Measurements from ENCODE around the gene HTR4.

The HTR4 gene

DNA sequence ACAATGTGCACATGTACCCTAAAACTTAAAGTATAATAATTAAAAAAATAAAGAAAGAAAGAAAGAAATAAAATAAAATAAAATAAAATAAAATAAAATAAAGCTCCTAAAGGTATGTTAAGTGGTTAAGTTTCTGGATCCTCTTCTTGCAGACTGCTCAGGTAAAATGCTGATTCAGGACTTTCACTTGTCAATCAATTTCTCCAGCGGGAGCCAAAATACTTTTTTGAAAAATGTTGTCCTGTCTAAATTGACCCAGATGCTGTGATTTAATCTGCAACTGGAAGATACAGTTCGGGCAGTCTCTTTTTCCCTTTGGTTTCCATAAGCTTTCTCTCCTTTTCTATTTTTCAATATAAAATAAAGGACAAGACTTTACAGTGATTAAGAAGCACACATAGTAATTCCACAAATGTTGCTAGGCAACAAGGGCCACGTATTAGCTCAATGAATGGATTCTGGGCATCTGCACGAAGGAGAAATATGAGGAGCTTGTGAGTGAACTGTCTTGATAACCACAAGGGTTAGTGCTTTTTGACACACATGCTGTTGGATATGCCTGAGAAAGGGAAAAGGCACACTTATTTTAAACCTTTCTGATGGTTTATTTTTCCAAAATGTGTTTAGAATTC, 38.6 kb downstream of the HTR4 start:
- no peak for DNase-seq (ENCODE audit: low read depth in 2 of 2, low spot score in 1 of 2)

DNA sequence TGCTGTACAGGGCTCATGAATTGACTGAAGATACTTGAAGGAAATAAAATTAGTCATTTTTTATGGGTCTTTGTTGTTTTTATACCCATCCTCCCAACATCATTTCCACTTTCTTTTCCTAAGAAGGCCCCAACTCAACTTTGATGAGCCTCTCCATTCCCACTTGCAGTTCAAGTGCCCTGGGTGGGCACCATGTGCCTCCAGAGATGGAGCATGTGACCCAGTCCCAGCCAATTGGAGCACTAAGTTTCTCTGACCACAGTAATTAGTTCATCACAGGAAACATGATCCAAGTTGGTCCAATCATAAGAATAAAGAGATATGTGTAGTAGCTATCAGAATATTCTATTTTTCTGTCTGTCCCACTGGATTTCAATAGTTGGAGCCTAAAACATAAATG, 46.9 kb downstream of the HTR4 start:
- DNase-seq (ENCODE audit: low read depth in 2 of 2, low spot score in 1 of 2) = no peak

DNA sequence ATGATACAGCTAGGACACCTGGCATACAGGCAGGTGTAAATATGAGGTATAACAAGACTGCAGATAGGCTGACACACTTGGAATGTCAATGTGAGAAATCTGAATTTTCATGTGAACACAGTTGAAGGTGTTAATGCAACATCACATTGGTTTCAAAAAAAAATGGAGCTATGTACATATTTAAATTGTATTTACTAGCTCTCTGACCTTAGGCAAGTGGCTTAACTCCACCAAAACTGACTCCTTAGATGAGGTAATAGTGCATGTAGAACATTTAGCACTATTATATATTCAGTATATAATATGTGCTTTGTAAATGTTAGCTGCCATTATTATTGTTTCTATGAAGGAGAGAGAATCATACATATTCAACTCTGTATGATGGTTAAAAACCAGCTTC, 48.0 kb downstream of the HTR4 start:
- DNase-seq (ENCODE audit: low read depth in 2 of 2, low spot score in 1 of 2) = no peak

DNA sequence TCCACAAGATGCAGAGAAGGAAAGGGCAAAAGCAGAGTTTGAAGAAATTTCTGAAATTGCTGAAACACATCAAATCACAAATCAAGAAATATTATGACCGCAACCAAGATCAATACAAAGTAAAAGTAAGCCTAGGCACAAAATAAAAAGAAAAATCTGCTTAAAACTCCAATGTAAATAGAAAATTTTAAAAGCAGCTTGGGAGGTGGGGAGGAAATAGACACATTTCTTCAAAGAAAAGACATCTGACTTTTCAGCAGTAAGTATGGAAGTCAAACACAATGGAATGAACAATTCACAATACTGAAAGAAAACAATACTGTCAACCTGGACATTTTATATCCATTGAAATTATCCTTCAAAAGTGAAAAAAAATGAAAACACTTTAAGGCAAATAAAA, 55.1 kb downstream of the HTR4 start:
- DNase-seq (ENCODE audit: low read depth in 2 of 2, low spot score in 1 of 2) = no peak

DNA sequence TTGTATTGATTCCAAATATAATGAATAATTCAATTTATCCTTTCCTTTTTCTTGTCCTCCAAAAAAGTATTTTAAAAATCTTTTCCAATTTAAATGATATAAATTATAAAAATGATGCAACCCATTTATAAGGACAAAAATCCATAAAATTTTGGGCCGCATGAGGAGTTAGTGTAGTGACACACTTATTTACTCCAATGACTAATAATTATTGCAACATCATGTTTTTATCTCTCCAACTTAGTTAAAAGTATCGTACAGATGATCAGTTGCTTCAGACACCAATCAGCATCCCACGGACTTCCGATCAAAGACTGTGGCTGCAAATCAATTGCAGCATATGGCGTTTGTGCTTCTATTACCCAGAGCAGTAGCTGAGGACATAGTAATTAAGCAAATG, 58.6 kb downstream of the HTR4 start:
- DNase-seq (ENCODE audit: low read depth in 2 of 2, low spot score in 1 of 2) = no peak

DNA sequence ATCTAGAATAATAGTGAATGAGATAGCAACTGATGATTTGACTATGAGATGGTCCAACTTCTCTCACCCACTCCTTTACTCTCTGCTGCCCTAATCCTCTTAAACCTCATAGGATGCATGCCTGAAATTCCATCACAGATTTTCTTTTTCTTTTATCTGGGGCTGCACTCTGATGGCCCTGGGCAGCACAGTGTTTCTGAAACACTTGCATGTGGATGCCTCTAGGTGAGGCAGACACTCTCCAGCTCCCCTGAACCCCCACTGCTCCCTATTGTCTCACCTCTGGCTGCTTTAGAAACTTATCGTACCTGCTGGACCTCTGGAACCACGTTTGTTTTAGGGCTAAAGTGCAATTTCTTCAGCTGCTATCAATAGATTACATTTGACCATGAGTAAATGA, 67.5 kb downstream of the HTR4 start:
- DNase-seq (ENCODE audit: low read depth in 2 of 2, low spot score in 1 of 2) = no peak

DNA sequence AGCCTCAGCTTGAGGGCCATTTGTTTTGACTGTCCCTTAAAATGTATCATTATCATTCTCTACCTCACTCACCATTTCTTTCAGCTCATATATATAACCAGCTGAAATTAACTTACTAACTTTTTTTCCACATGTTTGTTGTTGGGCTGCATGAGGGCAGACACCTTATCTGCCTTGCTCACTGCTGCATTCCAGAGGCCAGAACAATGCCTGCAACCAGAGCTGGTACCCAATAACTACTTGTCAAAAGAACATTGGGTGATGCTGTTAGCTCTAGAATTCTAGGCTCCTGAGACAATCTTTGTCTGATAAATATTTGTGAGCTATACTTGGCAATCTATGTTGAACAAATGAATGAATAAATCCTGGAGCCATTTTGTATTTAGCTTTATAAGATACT, 68.3 kb downstream of the HTR4 start:
- no peak for DNase-seq (ENCODE audit: low read depth in 2 of 2, low spot score in 1 of 2)

DNA sequence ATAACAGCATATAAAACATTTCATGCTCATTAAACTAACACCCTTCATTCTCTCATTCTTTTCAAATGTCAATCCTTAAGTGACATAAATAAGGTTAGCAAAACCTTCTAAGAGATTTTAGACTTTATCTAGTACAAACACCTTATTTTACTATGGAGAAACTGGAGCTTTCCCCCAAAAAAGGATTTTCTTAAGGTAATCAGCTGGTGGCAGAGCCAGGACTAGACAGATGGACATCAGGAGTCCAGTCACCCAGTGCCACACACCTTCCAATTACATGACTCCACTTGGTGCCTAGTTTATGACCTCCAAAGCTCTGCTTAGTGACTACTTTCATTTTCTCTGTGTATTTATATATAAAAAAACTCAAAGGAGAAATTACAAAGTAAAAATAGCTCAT, 70.2 kb downstream of the HTR4 start:
- DNase-seq (ENCODE audit: low read depth in 2 of 2, low spot score in 1 of 2) = no peak

DNA sequence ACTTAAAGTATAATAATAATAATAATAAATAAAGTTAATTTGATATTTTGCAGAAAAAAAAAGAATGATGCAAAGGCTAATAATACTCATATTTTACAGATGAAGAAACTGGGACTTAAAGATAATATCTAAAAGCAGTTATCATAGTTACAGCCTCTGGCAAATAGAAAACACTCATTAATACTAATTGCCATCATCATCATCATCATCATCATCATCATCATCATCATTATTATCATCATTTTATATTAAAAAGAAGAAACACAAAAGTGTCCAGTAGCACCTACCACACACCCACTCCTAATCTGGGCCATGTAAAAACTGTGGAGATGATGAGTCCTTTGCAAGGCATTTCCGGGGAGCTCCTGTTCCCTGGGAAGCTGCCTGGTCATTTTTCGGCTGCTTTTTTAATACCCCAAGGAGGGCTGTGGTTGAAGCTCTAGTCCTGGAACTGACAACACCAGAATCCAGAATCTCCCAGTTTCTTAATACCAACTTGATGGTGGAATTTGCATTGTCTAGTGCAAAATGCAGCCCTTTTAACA, 70.8 kb downstream of the HTR4 start:
- DNase-seq (ENCODE audit: low read depth in 2 of 2, low spot score in 1 of 2) = no peak

DNA sequence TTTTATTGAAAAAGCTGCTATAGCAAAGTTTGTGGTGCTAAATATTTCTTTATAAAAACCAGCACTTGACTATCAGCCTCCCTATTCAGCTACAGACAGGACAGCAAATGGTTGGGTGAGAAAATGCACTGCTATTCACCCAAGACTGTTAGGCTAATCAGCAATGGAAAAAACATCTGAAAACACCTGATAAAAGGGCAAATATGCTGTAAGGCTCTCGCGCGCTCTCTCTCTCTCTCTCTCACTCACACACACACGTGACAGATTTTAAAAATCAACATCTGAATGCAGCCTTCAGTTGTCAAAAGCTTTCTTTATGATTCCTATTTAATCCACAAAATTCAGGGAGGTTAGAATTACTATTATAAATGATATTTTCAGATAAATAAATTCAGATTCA, 80.2 kb downstream of the HTR4 start:
- no peak for DNase-seq (ENCODE audit: low read depth in 2 of 2, low spot score in 1 of 2)

DNA sequence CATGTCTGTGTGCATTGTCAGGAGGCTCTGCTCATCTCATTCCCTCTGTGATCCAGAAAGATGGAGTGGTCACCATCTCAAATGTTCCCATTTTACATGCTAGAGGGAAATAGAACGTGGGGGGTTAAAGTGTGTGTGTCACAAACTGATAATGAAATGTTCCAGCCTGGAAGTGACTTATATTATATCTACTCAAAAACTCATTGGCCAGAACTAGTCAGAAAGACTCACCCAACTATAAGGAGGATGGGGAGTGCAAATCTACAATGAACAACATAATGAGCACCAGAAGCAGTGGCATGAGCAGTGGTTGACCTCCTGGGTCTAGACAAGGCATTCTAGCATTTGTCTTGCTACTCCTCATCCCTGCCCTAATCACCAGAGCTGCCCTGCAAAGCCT, 81.0 kb downstream of the HTR4 start:
- no peak for DNase-seq (ENCODE audit: low read depth in 2 of 2, low spot score in 1 of 2)

DNA sequence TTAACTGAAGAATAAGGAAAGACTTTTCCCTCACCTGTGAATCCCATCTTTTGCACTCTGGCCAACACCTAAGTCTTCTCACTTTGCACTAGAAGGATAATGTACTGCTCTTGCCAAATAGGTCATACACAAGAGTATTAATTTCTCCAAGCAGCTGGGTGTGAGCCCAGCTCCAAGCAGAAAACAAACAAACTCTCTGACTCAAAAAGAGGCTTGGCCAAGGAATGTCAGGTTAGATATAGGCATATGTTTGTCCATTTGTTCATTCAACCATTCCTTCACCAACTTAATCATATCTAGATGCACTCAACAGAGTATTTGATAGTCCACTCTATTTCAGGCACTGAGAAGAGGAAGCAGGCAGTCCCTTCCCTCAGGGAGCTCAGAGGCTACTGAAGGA, 84.4 kb downstream of the HTR4 start:
- DNase-seq (ENCODE audit: low read depth in 2 of 2, low spot score in 1 of 2) = no peak

DNA sequence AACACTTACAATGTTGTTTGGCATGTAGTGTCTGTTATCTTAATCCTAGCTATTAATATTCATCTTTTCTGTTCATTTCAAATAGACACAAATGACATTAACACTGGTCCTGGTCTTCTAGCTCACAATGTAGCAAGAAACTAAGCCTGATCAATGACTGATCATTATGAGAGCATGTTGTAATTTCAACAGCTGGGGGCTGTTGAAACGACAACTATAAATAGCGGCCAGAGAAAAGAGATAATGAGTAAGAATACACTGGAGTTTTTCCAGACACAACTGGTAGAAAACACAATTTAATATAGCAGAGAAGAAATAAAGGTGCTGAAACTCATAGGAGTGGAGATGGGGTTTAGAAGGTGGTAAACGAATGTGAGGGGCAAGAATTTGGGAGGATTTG, 89.2 kb downstream of the HTR4 start:
- DNase-seq (ENCODE audit: low read depth in 2 of 2, low spot score in 1 of 2) = no peak

DNA sequence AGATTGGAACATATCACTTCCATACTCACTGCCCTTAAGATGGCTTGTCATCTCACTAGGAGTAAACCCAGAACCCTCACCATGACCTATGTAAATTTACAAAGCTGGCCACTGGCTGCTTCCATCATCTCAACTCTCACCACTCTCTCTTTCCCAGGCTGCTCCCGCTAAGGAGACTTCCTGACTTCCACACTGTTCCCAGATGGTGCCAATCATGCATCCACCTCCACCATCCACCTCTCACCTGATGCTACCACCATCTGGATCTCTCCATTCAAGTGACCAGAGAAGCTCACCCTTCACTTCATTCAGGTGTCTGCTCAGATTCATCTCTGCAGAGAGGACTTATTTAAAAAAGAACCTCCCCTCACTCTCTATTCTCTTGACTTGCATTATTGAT, 91.3 kb downstream of the HTR4 start:
- DNase-seq (ENCODE audit: low read depth in 2 of 2, low spot score in 1 of 2) = no peak

DNA sequence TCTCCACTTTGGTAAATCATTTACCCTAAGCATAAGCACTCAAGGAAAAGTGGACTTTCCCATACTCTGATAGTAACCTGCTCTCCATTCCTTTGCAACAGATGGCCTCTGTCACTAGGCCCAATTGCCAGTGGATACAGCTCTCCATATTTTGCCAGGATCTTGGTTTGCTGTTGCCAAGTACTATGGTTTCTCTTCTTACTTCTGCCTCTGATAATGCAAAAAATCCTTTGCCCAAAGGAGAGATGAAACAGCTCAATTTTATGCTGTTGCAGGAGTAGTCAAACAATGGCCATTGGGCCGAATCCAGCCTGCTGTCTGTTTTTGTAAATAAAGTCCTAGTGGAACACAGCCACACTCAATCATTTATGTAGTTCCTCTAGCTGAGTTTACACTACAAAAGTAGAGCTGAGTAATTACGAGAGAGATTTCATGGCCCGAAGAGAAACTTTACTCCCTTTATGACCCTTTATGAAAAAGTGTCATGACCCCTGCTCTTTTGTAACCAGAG, 92.5 kb downstream of the HTR4 start:
- DNase-seq (ENCODE audit: low read depth in 2 of 2, low spot score in 1 of 2) = no peak

DNA sequence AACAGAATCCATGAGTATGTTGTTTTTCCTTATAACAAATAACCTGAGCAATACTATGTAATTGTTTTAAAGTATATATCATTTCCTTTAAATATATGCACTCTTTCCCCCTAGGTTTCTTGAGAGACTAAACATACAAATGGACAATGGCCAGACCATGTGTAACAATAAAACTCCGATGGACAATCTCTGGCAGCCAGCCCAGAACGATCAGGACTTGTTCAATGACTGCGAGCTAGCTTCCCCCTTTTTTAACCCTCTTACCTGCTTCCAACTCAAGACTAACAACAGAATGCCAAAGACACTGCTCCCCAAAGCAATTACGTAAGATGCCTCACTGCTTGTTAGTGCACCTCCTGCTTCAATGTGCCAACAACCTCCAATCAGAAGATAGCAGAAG, 94.9 kb downstream of the HTR4 start:
- no peak for DNase-seq (ENCODE audit: low read depth in 2 of 2, low spot score in 1 of 2)

DNA sequence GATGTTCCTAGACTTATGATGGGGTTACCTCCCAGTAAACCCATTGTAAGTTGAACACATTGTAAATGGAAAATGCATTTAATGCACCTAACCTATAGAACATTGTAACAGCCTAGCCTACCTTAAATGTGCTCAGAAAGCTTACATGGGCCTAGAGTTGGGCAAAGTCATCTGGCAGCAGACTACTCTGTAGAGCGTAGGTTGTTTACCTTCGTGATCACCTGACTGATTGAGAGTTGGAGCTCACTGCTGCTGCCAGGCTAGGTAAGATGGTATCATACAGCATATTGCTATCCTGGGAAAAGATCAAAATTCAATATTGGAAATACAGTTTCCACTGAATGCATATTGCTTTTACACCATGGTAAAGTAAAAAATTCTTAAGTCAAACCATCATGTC, 95.4 kb downstream of the HTR4 start:
- no peak for DNase-seq (ENCODE audit: low read depth in 2 of 2, low spot score in 1 of 2)

DNA sequence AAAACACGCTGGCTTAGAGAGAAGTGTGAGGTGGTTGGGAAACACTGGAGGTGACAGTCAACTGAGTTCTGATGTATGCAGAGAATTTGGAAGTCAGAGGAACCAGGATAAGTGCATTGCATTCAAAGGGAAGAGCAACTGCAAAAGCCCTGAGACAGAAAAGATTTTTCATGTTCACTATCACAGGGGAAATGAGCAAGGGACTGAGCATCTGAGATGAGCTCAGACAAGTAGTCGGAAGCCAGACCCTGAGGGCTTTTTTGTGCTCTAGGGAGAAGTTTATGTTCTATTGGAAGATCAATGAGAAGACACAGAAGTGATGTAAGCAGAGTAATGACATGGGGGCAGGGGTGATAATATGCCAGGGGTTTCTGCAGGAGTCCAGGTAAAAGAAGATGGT, 97.5 kb downstream of the HTR4 start:
- DNase-seq (ENCODE audit: low read depth in 2 of 2, low spot score in 1 of 2) = no peak

DNA sequence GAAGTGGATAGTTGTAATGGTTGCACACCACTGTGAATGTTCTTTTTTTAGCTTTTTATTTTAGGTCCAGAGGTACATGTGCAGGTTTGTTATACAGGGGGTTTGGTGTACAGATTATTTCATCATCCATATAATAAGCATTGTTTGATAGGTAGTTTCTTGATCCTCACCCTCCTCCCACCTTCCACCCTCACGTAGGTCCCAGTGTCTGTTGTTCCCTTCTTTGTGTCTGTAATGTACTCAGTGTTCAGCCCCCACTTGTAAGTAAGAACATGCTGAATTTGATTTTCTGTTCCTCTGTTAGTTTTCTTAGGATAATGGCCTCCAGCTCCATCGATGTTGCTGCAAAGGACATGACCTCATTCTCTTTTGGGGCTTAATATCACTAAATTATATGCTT, 99.7 kb downstream of the HTR4 start:
- DNase-seq (ENCODE audit: low read depth in 2 of 2, low spot score in 1 of 2) = no peak

DNA sequence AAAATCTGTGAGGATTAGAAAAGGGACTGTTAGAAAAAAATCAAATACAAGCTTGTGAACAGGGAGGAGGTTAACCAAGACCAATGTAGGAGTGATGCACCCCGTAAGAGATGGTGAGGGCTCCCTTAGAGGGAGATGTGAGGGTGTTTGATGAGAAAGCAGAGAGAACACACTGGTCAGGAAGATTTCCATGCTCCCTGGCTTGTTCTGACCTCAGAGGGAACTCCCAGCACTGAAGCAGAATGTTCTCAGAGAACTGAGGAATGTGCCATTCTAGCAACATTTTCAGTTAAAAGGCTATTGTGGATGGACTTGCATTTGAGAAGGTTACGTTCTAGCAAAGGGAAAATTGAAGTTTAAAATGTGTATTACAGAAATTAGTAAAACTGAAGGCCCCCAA, 110.6 kb downstream of the HTR4 start:
- no peak for DNase-seq (ENCODE audit: low read depth in 2 of 2, low spot score in 1 of 2)

DNA sequence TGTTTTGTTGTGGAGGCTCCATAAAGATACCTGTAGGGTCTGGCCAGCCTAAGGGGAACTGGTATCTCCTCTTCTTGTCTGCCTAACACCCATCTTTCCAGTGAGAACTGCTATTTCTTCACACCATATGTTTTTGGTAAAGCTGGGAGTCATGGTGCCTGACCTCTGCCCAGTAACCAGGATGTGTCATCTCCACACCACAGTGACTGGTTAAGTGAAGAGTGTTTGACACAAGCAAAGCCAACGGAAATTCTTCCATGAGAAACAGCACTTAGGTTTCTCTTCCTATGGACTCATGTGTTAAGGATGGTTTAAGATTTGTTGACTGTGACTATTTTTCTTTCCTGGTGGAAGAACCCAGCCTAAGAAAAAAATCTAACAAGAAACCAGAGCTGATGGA, 111.5 kb downstream of the HTR4 start:
- DNase-seq (ENCODE audit: low read depth in 2 of 2, low spot score in 1 of 2) = no peak

DNA sequence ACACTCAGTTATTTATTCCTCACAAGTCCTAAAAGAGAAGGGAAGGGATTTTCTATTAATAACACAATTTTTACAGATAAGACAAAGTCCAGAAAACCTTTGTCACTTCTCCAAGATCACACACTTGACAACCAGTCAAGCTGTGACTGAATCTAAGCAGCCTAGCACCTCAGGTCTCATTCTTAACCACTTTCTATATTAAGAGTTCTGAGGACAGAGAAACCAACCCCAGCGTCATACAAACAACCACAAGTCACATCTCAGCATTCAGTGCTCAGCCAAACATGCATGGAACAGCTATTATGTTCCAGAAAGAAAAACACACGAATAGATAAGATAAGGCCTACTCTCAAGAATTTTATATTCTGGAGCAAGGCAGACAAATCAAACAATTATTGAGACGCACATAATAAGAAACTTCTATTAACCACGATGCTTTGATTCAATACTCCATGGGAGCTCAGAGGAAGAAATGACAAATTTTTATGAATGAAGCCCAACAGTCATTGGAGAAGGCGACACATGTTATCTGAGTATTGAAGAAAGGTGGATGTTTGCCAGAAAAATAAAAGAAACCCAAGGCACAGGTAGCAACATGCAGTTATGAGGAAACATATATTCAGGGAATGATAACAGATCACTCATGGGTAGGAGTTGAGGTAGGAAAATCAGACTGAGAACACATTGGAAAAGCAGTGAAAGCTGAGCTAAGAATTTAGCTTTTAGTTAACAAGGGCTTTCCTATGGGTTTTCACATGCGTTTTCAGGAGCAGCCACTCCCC, 113.1 kb downstream of the HTR4 start:
- no peak for DNase-seq (ENCODE audit: low read depth in 2 of 2, low spot score in 1 of 2)

DNA sequence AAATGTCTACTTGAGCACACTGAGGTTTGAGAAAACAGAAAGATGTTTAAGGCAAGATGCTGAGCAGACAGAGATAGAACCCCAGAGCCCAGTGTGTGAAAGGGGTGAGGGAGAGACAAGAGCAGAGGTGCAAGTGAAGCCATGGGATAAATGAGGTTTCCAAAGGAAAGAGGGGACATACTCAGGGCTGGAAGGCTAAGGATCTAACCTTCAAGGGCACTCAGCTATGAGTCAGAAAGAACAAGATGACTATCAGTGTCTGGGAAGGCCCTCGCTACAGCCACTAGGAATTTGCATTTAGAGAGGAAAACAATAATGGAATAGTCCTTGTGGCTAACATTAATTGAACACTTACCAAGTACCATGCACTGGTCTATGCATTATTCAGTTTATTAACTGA, 113.7 kb downstream of the HTR4 start:
- no peak for DNase-seq (ENCODE audit: low read depth in 2 of 2, low spot score in 1 of 2)
